Heart right ventricle (tissue), 16 donors: ENCODE results near the gene NAALAD2. TPM values are rescaled to one million over a fixed set of nuclear protein-coding genes. Genes with fewer than 3 reads are reported as not detected.

ENCODE experiments used
- ATAC-seq, 8 donors: fragments of 200-7000 bp; cut with Tn5 transposase; one replicate each; pipeline ENCODE4 v1.9.1; 2020; ENCODE audit warnings: mild to moderate bottlenecking in 8 of 8, moderate library complexity in 8 of 8, moderate number of reproducible peaks in 1 of 8
- DNase-seq, 2 donors: peaks; one replicate each; pipeline ENCODE4 v3.0.0-alpha.2; 2020
- H3K27ac ChIP-seq, 10 donors: fragments of 200-600 bp; sonication (generic) in 2 of 10; one replicate each; pipeline versions ENCODE4 v1.5.0 to v1.8.0; 2020 to 2022; ENCODE audit warnings: mild to moderate bottlenecking in 3 of 10
- H3K27me3 ChIP-seq, 7 donors: fragments of 200-600 bp; one replicate each; pipeline ENCODE4 v1.8.0; 2021 to 2022; ENCODE audit warnings: mild to moderate bottlenecking in 2 of 7
- H3K36me3 ChIP-seq, 9 donors: fragments of 200-600 bp; sonication (generic) in 1 of 9; one replicate each; pipeline versions ENCODE4 v1.5.0 to v1.8.0; 2020 to 2022; ENCODE audit warnings: mild to moderate bottlenecking in 2 of 9
- H3K4me1 ChIP-seq, 9 donors: fragments of 200-600 bp; sonication (generic) in 1 of 9; one replicate each; pipeline versions ENCODE4 v1.5.0 to v1.8.0; 2020 to 2022; ENCODE audit warnings: mild to moderate bottlenecking in 4 of 9
- H3K4me3 ChIP-seq, 10 donors: fragments of 200-600 bp; sonication (generic) in 2 of 10; one replicate each; pipeline versions ENCODE4 v1.5.0 to v1.8.0; 2020 to 2022; ENCODE audit warnings: mild to moderate bottlenecking in 7 of 10, moderate library complexity in 2 of 10
- H3K9me3 ChIP-seq, 11 donors: fragments of 200-600 bp in 10 of 11; sonication (generic) in 2 of 11; one replicate each; pipeline versions ENCODE4 v1.5.0 to v1.8.0; 2013 to 2022; ENCODE audit warnings: mild to moderate bottlenecking in 2 of 11, control low read depth in 1 of 11, moderate library complexity in 1 of 11
- CTCF ChIP-seq, 9 donors: fragments of 200-600 bp; sonication (generic) in 2 of 9; IDR thresholded peaks; one replicate each; pipeline versions ENCODE4 v1.5.0 to v1.8.0; 2021 to 2022; ENCODE audit warnings: antibody characterized with exemption in 9 of 9, mild to moderate bottlenecking in 5 of 9, moderate library complexity in 1 of 9
- WGBS, 2 donors: extraction: QIAGEN DNeasy Blood & Tissue Kit; methylation state at CpG; one replicate each; pipeline ENCODE4 v1.1.7; 2013; ENCODE audit warnings: inconsistent platforms in 1 of 2; 5-methylcytosine and 5-hydroxymethylcytosine counted together
- intact Hi-C, 10 donors: fragments of 100-400 bp; cut with DNase I; formaldehyde crosslinking; loops; one replicate each; pipeline versions ENCODE4 v1.11.1 to v1.14.2; 2022
- polyA plus RNA-seq, 2 donors: library from polyadenylated mRNA; stranded (reverse); fragments of 200-250 nt; gene quantifications; one replicate each; pipeline ENCODE4 v1.2.3, GENCODE V29; 2013
- total RNA-seq, 10 donors: library from RNA; stranded (reverse); fragmentation: NEBNext Ultra II Directional in 3 of 10; extraction: Animal tissue kit (Norgen Biotek cat#: 25700) in 3 of 10; gene quantifications; one replicate each; pipeline versions ENCODE4 v1.2.1 to v1.2.4, GENCODE V29; 2021 to 2023
- donor health status: Arrhythmogenic right ventricular cardiomyopathy.
- donor health status: ischemic (EF 13 %, LVEDD 7.1; RV severe dilation, severe dysfunction).
- donor health status: healthy with polysubstance abuse.
- donor health status: DM: no; HTN: yes; CAD: no.
- donor health status: DM: no; HTN: no; CAD: no.
- donor health status: ischemic (EF 25% LVEDD 6.9; RV normal size, moderate dysfunction).
- donor health status: ischemic (EF 25% LVEDD 5.7; RV mildly dilated, moderate dysfunction).
- donor health status: healthy.
- donor health status: DM: yes; HTN: yes; CAD: no.
- donor health status: Ischemic cardiomyopathy.
- donor health status: ischemic (EF 35%, LVEDD 5.7; RV mildly dilated, moderate dysfunction).
- donor health status: nonischemic (EF 11% LVEDD 7.7; RV severe dilation, severe dysfunction).
- donor health status: DM: yes; HTN: yes; CAD: no.
- donor health status: PGD.
- donor health status: ischemic (EF 29% LVEDD 5.4; RV normal size, mild dysfunction).
- donor health status: nonischemic (EF 23%, LVEDD 6.1; RV moderate dilation, normal function).

The NAALAD2 gene
- total and polyA plus RNA-seq, 12 donors: 0.21 to 2.7 (median 0.51) TPM

GRCh38 chr11:90179923-90180322 lies 45.5 kb downstream of the NAALAD2 start:
- H3K4me1 ChIP-seq: no peaks in the 10 kb centered on the region
- 32 to 70% methylated on average over 2 of the region's 2 CpGs for WGBS, 2 donors
- H3K27me3 ChIP-seq: no peaks in the 10 kb centered on the region
- intact Hi-C loops: no loop called here
- no peak for TF ChIP-seq CTCF (IDR thresholded peaks at IDR 0.05)
- no peak for ATAC-seq
- H3K9me3 ChIP-seq: no peaks in the 10 kb centered on the region
- no peak overlapping the region for H3K27ac ChIP-seq
- peaks cover 0 to 6% (median 0%) of the 10 kb centered on the region in 9 donors for H3K36me3 ChIP-seq
- no peak overlapping the region for H3K4me3 ChIP-seq
- DNase-seq: no peak

GRCh38 chr11:90187839-90188238 lies 53.4 kb downstream of the NAALAD2 start:
- ATAC-seq (no peak), DNase-seq (no peak)
- Histone ChIP-seq H3K4me1 (no peaks in the 10 kb centered on the region), H3K27ac (no peak overlapping the region), H3K27me3 (no peaks in the 10 kb centered on the region), H3K4me3 (no peak overlapping the region), H3K9me3 (no peaks in the 10 kb centered on the region), H3K36me3 (peaks cover 0 to 2% (median 0%) of the 10 kb centered on the region in 9 donors)
- no peak for TF ChIP-seq CTCF (IDR thresholded peaks at IDR 0.05)
- WGBS, 2 donors: 92 to 93% methylated on average over 3 of the region's 3 CpGs
- intact Hi-C loops: no loop called here

DNA sequence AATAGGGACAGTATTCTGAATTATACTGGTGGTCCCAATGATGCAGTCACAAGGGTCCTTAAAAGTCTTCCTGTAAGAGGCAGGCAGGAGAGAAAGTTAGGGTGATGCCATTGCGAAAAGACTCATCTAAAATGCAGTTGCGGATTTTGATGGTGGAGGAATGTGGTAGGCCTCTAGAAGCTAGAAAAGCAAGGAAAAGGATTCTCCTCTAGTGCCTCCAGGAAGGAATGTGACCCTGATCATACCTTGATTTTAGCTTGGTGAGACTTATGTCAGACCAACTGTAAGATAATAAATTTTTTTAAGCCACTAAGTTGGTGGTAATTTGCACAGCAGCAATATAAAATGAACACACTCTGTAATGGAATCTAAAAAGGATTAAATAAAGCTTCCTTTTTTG lies 54.5 kb downstream of the NAALAD2 start:
- no peak for ATAC-seq
- 98 to 100% methylated on average over 2 of the region's 2 CpGs for WGBS, 2 donors

GRCh38 chr11:90192869-90193582 lies 58.6 kb downstream of the NAALAD2 start:
- DNase-seq (no peak), ATAC-seq (no peak)
- peaks cover 0 to 29% (median 0%) of the 10 kb centered on the region in 9 donors for H3K36me3 ChIP-seq
- H3K27ac ChIP-seq: no peak overlapping the region
- no peak overlapping the region for H3K4me3 ChIP-seq
- no peaks in the 10 kb centered on the region for H3K27me3 ChIP-seq
- 94 to 97% methylated on average over 4 of the region's 4 CpGs for WGBS, 2 donors
- intact Hi-C loops: no loop called here
- no peaks in the 10 kb centered on the region for H3K4me1 ChIP-seq
- no peaks in the 10 kb centered on the region for H3K9me3 ChIP-seq
- no peak for TF ChIP-seq CTCF (IDR thresholded peaks at IDR 0.05)

More for the DNA sequence above, 54.5 kb downstream of the NAALAD2 start:
- Histone ChIP-seq H3K27me3 (no peaks in the 10 kb centered on the region), H3K4me3 (no peak overlapping the region), H3K9me3 (no peaks in the 10 kb centered on the region), H3K27ac (no peak overlapping the region), H3K36me3 (peaks cover 0 to 13% (median 0%) of the 10 kb centered on the region in 9 donors), H3K4me1 (no peaks in the 10 kb centered on the region)
- TF ChIP-seq CTCF (IDR thresholded peaks at IDR 0.05): no peak
- intact Hi-C loops: no loop called here
- no peak for DNase-seq
